HUES64 (cell line): ENCODE results near the gene COPS4.
"Not testable (repeated sequence)": the region's sequence is repeated elsewhere in the genome, so short reads cannot be mapped to it uniquely, and the experiment has no call there.

Experiments used
- H3K27ac ChIP-seq: 2 replicates; pipeline ENCODE4 v1.7.0; 2013; ENCODE audit warnings: low read depth, low read length, inconsistent platforms
- H3K27me3 ChIP-seq: 2 replicates; pipeline ENCODE4 v1.6.1; 2013; ENCODE audit warnings: mild to moderate bottlenecking, low read length; ENCODE audit not compliant: insufficient read depth
- H3K36me3 ChIP-seq: 2 replicates; pipeline ENCODE4 v1.6.1; 2013; ENCODE audit warnings: mild to moderate bottlenecking, low read length; ENCODE audit not compliant: insufficient read depth
- H3K4me1 ChIP-seq: 2 replicates; pipeline ENCODE4 v1.6.1; 2013; ENCODE audit warnings: mild to moderate bottlenecking, low read length, moderate library complexity; ENCODE audit not compliant: insufficient read depth
- H3K4me3 ChIP-seq: 2 replicates; pipeline ENCODE4 v1.5.1; 2013; ENCODE audit warnings: mild to moderate bottlenecking, low read length, moderate library complexity
- H3K9ac ChIP-seq: 2 replicates; pipeline ENCODE4 v1.6.1; 2013; ENCODE audit warnings: mild to moderate bottlenecking, low read depth, low read length
- H3K9me3 ChIP-seq: 2 replicates; pipeline ENCODE4 v1.6.1; 2013; ENCODE audit warnings: low read depth, low read length; ENCODE audit not compliant: insufficient read depth
- WGBS: fragments of 150-250, 120-280 bp; methylation state at CpG from one replicate; pipeline ENCODE4 v1.1.7; 2013; ENCODE audit warnings: missing lambda C conversion rate; 5-methylcytosine and 5-hydroxymethylcytosine counted together

COPS4 gene

GRCh38 chr4:83010522-83011318 is 24.3 kb upstream of the COPS4 start, which contains the start of gene LIN54:
TSS of gene LIN54 (minus strand) at chr4:83010823. CDS start at chr4:82984844, 25,979 bp downstream.
- H3K27me3 ChIP-seq, result peaks cover 15% of the 10 kb centered on the region
- under 1% methylated on average over 50 of the region's 54 CpGs for WGBS
- peak within 1 kb of the TSS; percentile 82; the same call in 1 of the 2 replicates for H3K27ac ChIP-seq
- no peaks in the 10 kb centered on the region for H3K9me3 ChIP-seq
- H3K4me1 ChIP-seq, result peaks cover 24% of the 10 kb centered on the region
- H3K4me3 ChIP-seq, result peak within 1 kb of the TSS; percentile 99
- H3K36me3 ChIP-seq, result no peaks in the 10 kb centered on the region
- H3K9ac ChIP-seq, result peak within 1 kb of the TSS; percentile 95

- Histone ChIP-seq H3K4me3 (peak overlapping the region; percentile 99), H3K36me3 (no peaks in the 10 kb centered on the region), H3K4me1 (peaks cover 24% of the 10 kb centered on the region), H3K27ac (no peak overlapping the region), H3K9ac (peak overlapping the region; percentile 71; the same call in 1 of the 2 replicates), H3K27me3 (peaks cover 15% of the 10 kb centered on the region), H3K9me3 (no peaks in the 10 kb centered on the region)
- WGBS, result 0% methylated on average over 4 of the region's 5 CpGs
These were observed 23.2 kb upstream of the COPS4 start for GRCh38 chr4:83011689-83012199.

- Histone ChIP-seq H3K9ac (peak overlapping the region; percentile 71), H3K27ac (peak overlapping the region; percentile 41; the same call in 1 of the 2 replicates)
- under 1% methylated on average over 43 of the region's 43 CpGs for WGBS
These were observed 22.7 kb upstream of the COPS4 start for GRCh38 chr4:83012200-83012686.

GRCh38 chr4:83012687-83013419 is 22.1 kb upstream of the COPS4 start:
- no peaks in the 10 kb centered on the region for H3K9me3 ChIP-seq
- no peaks in the 10 kb centered on the region for H3K36me3 ChIP-seq
- peaks cover 15% of the 10 kb centered on the region for H3K27me3 ChIP-seq
- H3K4me3 ChIP-seq, result peak overlapping the region; percentile 99
- WGBS, result under 1% methylated on average over 72 of the region's 73 CpGs
- peak overlapping the region; percentile 83 for H3K27ac ChIP-seq
- peaks cover 24% of the 10 kb centered on the region for H3K4me1 ChIP-seq
- H3K9ac ChIP-seq, result peak overlapping the region; percentile 76

More at GRCh38 chr4:83012200-83012686, 22.7 kb upstream of the COPS4 start:
- Histone ChIP-seq H3K4me1 (peaks cover 24% of the 10 kb centered on the region), H3K27me3 (peaks cover 15% of the 10 kb centered on the region), H3K36me3 (no peaks in the 10 kb centered on the region), H3K4me3 (peak overlapping the region; percentile 99), H3K9me3 (no peaks in the 10 kb centered on the region)

- Histone ChIP-seq H3K27me3 (peaks cover 15% of the 10 kb centered on the region), H3K36me3 (no peaks in the 10 kb centered on the region), H3K9me3 (no peaks in the 10 kb centered on the region), H3K27ac (peak overlapping the region; percentile 83), H3K4me3 (peak overlapping the region; percentile 99), H3K9ac (peak overlapping the region; percentile 76), H3K4me1 (peaks cover 24% of the 10 kb centered on the region)
- WGBS, result 43% methylated on average over 11 of the region's 13 CpGs
These were observed 21.5 kb upstream of the COPS4 start for GRCh38 chr4:83013420-83013867.

- Histone ChIP-seq H3K27me3 (peaks cover 15% of the 10 kb centered on the region), H3K4me3 (peak overlapping the region; percentile 99; the same call in 1 of the 2 replicates), H3K4me1 (peaks cover 24% of the 10 kb centered on the region), H3K9me3 (no peaks in the 10 kb centered on the region), H3K9ac (no peak overlapping the region), H3K36me3 (no peaks in the 10 kb centered on the region), H3K27ac (no peak overlapping the region)
These were observed 21.1 kb upstream of the COPS4 start for GRCh38 chr4:83013902-83014301.

GRCh38 chr4:83019794-83020494 is 15.0 kb upstream of the COPS4 start:
- Histone ChIP-seq H3K27me3 (no peaks in the 10 kb centered on the region), H3K9ac (no peak overlapping the region), H3K36me3 (no peaks in the 10 kb centered on the region), H3K27ac (no peak overlapping the region), H3K4me3 (no peak overlapping the region), H3K4me1 (no peaks in the 10 kb centered on the region), H3K9me3 (0 out of 2 replicates have a peak, but pooled peaks cover 2% of the 10 kb centered on the region)
- WGBS, result 92% methylated on average over 1 of the region's 3 CpGs

- no peaks in the 10 kb centered on the region for H3K4me1 ChIP-seq
- H3K9ac ChIP-seq, result no peak overlapping the region
These were observed 12.1 kb upstream of the COPS4 start for GRCh38 chr4:83022724-83023450.

GRCh38 chr4:83023599-83023998 is 11.4 kb upstream of the COPS4 start:
- not testable (repeated sequence) for H3K4me3 ChIP-seq, H3K36me3 ChIP-seq, H3K9me3 ChIP-seq, H3K4me1 ChIP-seq, H3K9ac ChIP-seq, H3K27ac ChIP-seq, H3K27me3 ChIP-seq
- WGBS, result 100% methylated on average over 1 of the region's 1 CpG

More at GRCh38 chr4:83022724-83023450, 12.1 kb upstream of the COPS4 start:
- 95% methylated on average over 1 of the region's 2 CpGs for WGBS
- H3K9me3 ChIP-seq, result 0 out of 2 replicates have a peak, but pooled peaks cover 2% of the 10 kb centered on the region
- H3K27me3 ChIP-seq, result no peaks in the 10 kb centered on the region
- H3K4me3 ChIP-seq, result no peak overlapping the region
- no peaks in the 10 kb centered on the region for H3K36me3 ChIP-seq
- no peak overlapping the region for H3K27ac ChIP-seq

- Histone ChIP-seq H3K27ac (no peak overlapping the region), H3K36me3 (no peaks in the 10 kb centered on the region), H3K27me3 (peaks cover 3% of the 10 kb centered on the region; the same call in 1 of the 2 replicates), H3K9me3 (0 out of 2 replicates have a peak, but pooled peaks cover 2% of the 10 kb centered on the region), H3K4me1 (no peaks in the 10 kb centered on the region), H3K4me3 (no peak overlapping the region), H3K9ac (no peak overlapping the region)
- 83% methylated on average over 1 of the region's 2 CpGs for WGBS
These were observed 10.8 kb upstream of the COPS4 start for GRCh38 chr4:83024233-83024632.
